Measurements from ENCODE around the gene ZNF701.
"Not testable (repeated sequence)": the region's sequence is repeated elsewhere in the genome, so short reads cannot be mapped to it uniquely, and the experiment has no call there.

Gene ZNF701

GRCh38 chr19:52566121-52566520 is 4.0 kb upstream of the ZNF701 start:
- DNase-seq (ENCODE audit: low read depth in 2 of 2, low spot score in 1 of 2): no peak

- no peak for DNase-seq (ENCODE audit: low read depth in 2 of 2, low spot score in 1 of 2)
Observed at GRCh38 chr19:52566588-52566987, 3.5 kb upstream of the ZNF701 start.

GRCh38 chr19:52567921-52568320 is 2.2 kb upstream of the ZNF701 start:
- no peak for DNase-seq (ENCODE audit: low read depth in 2 of 2, low spot score in 1 of 2)

GRCh38 chr19:52569638-52569999 is 468 bp upstream of the ZNF701 start:
- DNase-seq (ENCODE audit: low read depth in 2 of 2, low spot score in 1 of 2): not testable (repeated sequence)

GRCh38 chr19:52584736-52585440 is 14.8 kb downstream of the ZNF701 start:
- no peak for DNase-seq (ENCODE audit: low read depth in 2 of 2, low spot score in 1 of 2)

- no peak for DNase-seq (ENCODE audit: low read depth in 2 of 2, low spot score in 1 of 2)
Observed at GRCh38 chr19:52585604-52586003, 15.5 kb downstream of the ZNF701 start.

GRCh38 chr19:52590728-52591127 is 20.6 kb downstream of the ZNF701 start:
- DNase-seq (ENCODE audit: low read depth in 2 of 2, low spot score in 1 of 2): no peak

- no peak for DNase-seq (ENCODE audit: low read depth in 2 of 2, low spot score in 1 of 2)
Observed at GRCh38 chr19:52592301-52592700, 22.2 kb downstream of the ZNF701 start.

- DNase-seq (ENCODE audit: low read depth in 2 of 2, low spot score in 1 of 2): not testable (repeated sequence)
Observed at GRCh38 chr19:52593441-52593840, 23.4 kb downstream of the ZNF701 start.

GRCh38 chr19:52599241-52599640 is 29.2 kb downstream of the ZNF701 start:
- DNase-seq (ENCODE audit: low read depth in 2 of 2, low spot score in 1 of 2): no peak

- DNase-seq (ENCODE audit: low read depth in 2 of 2, low spot score in 1 of 2): no peak
Observed at GRCh38 chr19:52600639-52601024, 30.5 kb downstream of the ZNF701 start.

- DNase-seq (ENCODE audit: low read depth in 2 of 2, low spot score in 1 of 2): peak; percentile 84 to 89
Observed at GRCh38 chr19:52601025-52601973, 31.2 kb downstream of the ZNF701 start.

- DNase-seq (ENCODE audit: low read depth in 2 of 2, low spot score in 1 of 2): not testable (repeated sequence)
Observed at GRCh38 chr19:52601974-52602366, 31.9 kb downstream of the ZNF701 start.

GRCh38 chr19:52602941-52603340 is 32.9 kb downstream of the ZNF701 start:
- DNase-seq (ENCODE audit: low read depth in 2 of 2, low spot score in 1 of 2): no peak

GRCh38 chr19:52603558-52604207 is 33.6 kb downstream of the ZNF701 start:
- no peak for DNase-seq (ENCODE audit: low read depth in 2 of 2, low spot score in 1 of 2)

- DNase-seq (ENCODE audit: low read depth in 2 of 2, low spot score in 1 of 2): no peak
Observed at GRCh38 chr19:52613299-52613906, 43.3 kb downstream of the ZNF701 start.

GRCh38 chr19:52621376-52621775 is 51.3 kb downstream of the ZNF701 start:
- DNase-seq (ENCODE audit: low read depth in 2 of 2, low spot score in 1 of 2): no peak

GRCh38 chr19:52622261-52622660 is 52.2 kb downstream of the ZNF701 start:
- no peak for DNase-seq (ENCODE audit: low read depth in 2 of 2, low spot score in 1 of 2)

- DNase-seq (ENCODE audit: low read depth in 2 of 2, low spot score in 1 of 2): no peak
Observed at GRCh38 chr19:52626915-52627314, 56.8 kb downstream of the ZNF701 start.

GRCh38 chr19:52627441-52627840 is 57.4 kb downstream of the ZNF701 start:
- DNase-seq (ENCODE audit: low read depth in 2 of 2, low spot score in 1 of 2): not testable (repeated sequence)

- DNase-seq (ENCODE audit: low read depth in 2 of 2, low spot score in 1 of 2): no peak
Observed at GRCh38 chr19:52635786-52636570, 65.9 kb downstream of the ZNF701 start.
